OCI-M2 (cell line): ENCODE results near the gene RALGPS1.

Experiments used
- DNase-seq: peaks from one replicate; lab custom pipeline; 2025; ENCODE audit not compliant: unreplicated experiment; lab: John Stamatoyannopoulos, UW

RALGPS1 gene

GRCh38 chr9:127077644-127077946, 163.0 kb downstream of the RALGPS1 start:
- no peak for DNase-seq

GRCh38 chr9:127078336-127078735, 163.8 kb downstream of the RALGPS1 start:
- DNase-seq, result no peak

GRCh38 chr9:127078988-127079387, 164.4 kb downstream of the RALGPS1 start:
- no peak for DNase-seq

GRCh38 chr9:127079446-127080140, 165.0 kb downstream of the RALGPS1 start:
- no peak for DNase-seq

- no peak for DNase-seq
Observed at GRCh38 chr9:127081250-127082185, 166.9 kb downstream of the RALGPS1 start.

GRCh38 chr9:127083138-127083980, 168.8 kb downstream of the RALGPS1 start:
- no peak for DNase-seq

- no peak for DNase-seq
Observed at GRCh38 chr9:127084076-127085039, 169.8 kb downstream of the RALGPS1 start.

GRCh38 chr9:127085186-127085585, 170.6 kb downstream of the RALGPS1 start:
- no peak for DNase-seq

GRCh38 chr9:127086771-127087170, 172.2 kb downstream of the RALGPS1 start:
- no peak for DNase-seq

- no peak for DNase-seq
Observed at GRCh38 chr9:127087411-127087810, 172.8 kb downstream of the RALGPS1 start.

- DNase-seq, result no peak
Observed at GRCh38 chr9:127087836-127088235, 173.3 kb downstream of the RALGPS1 start.

- no peak for DNase-seq
Observed at GRCh38 chr9:127088724-127089615, 174.4 kb downstream of the RALGPS1 start.

- DNase-seq, result no peak
Observed at GRCh38 chr9:127089631-127090081, 175.1 kb downstream of the RALGPS1 start.

GRCh38 chr9:127090341-127090985, 175.9 kb downstream of the RALGPS1 start:
- DNase-seq, result no peak

GRCh38 chr9:127091526-127091925, 176.9 kb downstream of the RALGPS1 start:
- no peak for DNase-seq

GRCh38 chr9:127092041-127092608, 177.5 kb downstream of the RALGPS1 start:
- no peak for DNase-seq

GRCh38 chr9:127093319-127094020, 178.9 kb downstream of the RALGPS1 start:
- DNase-seq, result no peak

- no peak for DNase-seq
Observed at GRCh38 chr9:127095411-127095810, 180.8 kb downstream of the RALGPS1 start.
